GM12865 (cell line): ENCODE data around the gene POLR1G.
"Not testable (repeated sequence)": the region's sequence is repeated elsewhere in the genome, so short reads cannot be mapped to it uniquely, and the experiment has no call there.

Source experiments
- DNase-seq: peaks from one replicate; pipeline ENCODE4 v3.0.0; 2010; ENCODE audit warnings: low read depth
- H3K4me3 ChIP-seq: 2 replicates; pipeline ENCODE4 v1.5.1; 2011; ENCODE audit warnings: mild to moderate bottlenecking, low read depth, low read length, control low read depth
- TF ChIP-seq, protein P1 (sequence below): IDR thresholded peaks from 2 replicates; pipeline ENCODE4 v1.5.1; 2011; ENCODE audit warnings: low read length, control low read depth, low read depth, inconsistent platforms; ENCODE audit not compliant: insufficient read depth; ENCODE audit errors: missing control alignments

POLR1G gene

DNA sequence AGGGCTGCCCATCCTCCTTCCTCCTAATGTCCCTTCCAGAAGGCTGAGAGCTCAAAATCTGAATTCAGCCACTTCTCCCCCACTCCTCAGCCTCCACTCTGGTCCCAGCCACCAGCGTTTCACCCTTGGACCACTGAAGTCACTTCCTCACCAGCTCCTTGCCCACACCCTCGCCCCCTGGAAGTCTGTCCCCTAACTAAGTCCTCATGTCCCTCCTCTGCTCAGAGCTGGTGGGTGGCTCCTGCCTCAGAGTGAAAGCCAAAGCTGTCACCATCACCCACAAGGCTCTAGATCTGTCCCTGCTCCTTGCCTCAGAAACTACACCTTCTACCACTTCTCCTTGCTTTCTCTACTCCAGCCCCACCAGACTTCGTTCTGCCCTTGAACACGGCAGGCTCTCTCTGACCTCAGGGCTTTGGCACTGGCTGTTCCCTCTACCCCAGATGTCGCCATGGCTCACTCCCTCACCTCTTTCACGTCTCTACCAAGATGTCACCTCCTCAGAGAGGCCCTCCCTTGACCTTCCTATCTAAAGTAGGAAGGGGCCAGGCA, 15.6 kb downstream of the POLR1G start:
- DNase-seq: no peak
- no peak overlapping the region for H3K4me3 ChIP-seq
- TF ChIP-seq, protein P1, sequence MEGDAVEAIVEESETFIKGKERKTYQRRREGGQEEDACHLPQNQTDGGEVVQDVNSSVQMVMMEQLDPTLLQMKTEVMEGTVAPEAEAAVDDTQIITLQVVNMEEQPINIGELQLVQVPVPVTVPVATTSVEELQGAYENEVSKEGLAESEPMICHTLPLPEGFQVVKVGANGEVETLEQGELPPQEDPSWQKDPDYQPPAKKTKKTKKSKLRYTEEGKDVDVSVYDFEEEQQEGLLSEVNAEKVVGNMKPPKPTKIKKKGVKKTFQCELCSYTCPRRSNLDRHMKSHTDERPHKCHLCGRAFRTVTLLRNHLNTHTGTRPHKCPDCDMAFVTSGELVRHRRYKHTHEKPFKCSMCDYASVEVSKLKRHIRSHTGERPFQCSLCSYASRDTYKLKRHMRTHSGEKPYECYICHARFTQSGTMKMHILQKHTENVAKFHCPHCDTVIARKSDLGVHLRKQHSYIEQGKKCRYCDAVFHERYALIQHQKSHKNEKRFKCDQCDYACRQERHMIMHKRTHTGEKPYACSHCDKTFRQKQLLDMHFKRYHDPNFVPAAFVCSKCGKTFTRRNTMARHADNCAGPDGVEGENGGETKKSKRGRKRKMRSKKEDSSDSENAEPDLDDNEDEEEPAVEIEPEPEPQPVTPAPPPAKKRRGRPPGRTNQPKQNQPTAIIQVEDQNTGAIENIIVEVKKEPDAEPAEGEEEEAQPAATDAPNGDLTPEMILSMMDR: no peak

DNA sequence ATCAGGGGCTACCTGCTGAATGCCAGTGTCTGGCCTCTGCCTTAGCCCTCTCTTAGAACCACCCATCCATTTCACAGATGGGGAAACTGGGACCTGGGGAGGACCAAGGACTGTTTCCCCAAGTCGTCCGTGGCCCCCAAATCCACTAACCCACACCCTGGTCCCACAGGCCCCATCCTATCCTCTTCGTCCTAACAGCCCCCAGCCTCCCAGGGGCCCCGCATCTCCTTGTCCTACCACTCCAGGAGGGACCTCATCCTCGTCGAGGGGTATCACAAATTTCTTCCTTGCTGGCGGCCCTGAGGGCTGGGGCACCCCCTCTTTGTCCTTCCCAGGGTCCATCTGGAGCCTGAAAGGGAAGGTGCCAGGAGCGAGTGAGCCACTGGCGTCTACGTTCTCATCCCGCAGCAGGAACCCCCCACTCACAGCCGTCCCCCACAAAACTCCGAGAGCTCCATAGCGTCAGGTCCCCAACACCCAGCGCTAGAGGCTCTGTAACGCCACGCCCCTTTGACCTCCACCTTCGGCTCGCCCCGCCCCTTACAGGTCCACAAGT, 16.7 kb downstream of the POLR1G start:
- peak overlapping the region; percentile 94 for H3K4me3 ChIP-seq
- TF ChIP-seq, protein P1: no peak
- DNase-seq: no peak

DNA sequence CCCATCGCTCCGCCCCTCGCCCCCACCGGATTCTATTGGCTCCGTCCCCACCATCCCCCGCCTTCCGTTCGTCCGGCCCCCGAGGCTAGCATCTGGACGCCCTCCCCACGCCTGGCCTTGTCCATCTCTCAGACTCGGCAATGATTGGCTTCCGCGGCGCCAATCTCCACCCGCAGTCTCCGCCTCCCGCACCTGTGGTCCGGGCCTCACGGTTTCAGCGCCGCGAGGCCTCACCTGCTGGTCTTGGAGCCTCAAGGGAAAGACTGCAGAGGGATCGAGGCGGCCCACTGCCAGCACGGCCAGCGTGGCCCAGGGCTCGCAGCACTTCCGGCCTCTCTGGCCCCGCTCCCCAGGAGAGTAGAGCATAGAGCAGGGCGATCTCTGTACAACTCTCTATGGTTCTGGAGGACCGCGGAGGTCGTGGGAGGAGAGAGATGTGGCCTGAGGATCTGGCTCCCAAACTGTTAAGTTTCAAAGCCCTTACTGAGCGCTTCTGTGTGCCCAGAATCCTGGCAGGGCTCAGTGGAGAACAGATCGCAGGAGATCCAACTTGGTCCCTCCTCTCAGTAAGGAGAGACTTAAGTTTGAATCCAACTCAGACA, 17.2 kb downstream of the POLR1G start, which contains the start of gene ERCC1:
Gene ERCC1, minus strand, starts transcription at position 329 of the 602 bp plus-strand sequence. CDS start 543 bp downstream, outside the sequence.
- TF ChIP-seq, protein P1: peak; percentile 2
- peak within 1 kb of the TSS; percentile 94 for H3K4me3 ChIP-seq
- peak; percentile 98 for DNase-seq

DNA sequence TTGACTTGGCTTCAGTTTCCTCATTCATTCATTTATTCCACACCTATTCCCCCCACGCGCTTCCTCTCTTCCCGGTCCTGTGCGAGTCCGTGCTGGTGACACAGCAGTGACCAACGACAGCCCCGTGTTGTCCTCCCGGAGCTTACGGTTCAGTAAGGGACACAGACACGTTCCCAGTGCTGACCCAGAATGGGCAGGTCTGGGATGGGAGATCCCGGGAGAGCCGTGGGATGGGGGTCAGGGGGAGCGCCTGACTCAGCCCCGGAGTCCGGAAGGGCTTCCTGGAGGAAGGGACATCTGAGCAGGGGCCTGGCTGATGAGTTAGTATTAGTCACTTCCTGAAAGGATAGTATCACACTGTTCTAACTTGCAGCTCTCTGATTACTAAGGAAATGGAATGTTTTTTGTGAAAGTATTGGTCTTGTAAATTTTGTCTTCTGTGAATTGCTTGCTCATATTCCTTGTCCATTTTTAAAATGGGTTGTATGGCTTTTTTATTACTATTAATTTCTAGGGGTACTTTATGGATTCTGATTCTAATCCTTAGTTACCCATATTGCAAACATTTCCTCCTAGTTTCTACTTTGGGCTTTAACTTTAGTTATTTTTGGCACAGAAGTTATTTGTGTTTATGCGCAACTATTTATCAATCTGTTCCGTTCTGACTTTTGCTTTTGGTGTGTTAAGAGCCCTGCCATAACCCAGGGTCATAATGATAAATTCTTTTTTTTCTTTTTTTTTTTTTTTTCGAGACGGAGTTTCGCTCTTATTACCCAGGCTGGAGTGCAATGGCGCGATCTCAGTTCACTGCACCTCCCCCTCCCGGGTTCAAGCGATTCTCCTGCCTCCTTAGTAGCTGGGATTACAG, 18.0 kb downstream of the POLR1G start:
- DNase-seq: peak; percentile 80
- peak overlapping the region; percentile 94 for H3K4me3 ChIP-seq
- TF ChIP-seq, protein P1: no peak

DNA sequence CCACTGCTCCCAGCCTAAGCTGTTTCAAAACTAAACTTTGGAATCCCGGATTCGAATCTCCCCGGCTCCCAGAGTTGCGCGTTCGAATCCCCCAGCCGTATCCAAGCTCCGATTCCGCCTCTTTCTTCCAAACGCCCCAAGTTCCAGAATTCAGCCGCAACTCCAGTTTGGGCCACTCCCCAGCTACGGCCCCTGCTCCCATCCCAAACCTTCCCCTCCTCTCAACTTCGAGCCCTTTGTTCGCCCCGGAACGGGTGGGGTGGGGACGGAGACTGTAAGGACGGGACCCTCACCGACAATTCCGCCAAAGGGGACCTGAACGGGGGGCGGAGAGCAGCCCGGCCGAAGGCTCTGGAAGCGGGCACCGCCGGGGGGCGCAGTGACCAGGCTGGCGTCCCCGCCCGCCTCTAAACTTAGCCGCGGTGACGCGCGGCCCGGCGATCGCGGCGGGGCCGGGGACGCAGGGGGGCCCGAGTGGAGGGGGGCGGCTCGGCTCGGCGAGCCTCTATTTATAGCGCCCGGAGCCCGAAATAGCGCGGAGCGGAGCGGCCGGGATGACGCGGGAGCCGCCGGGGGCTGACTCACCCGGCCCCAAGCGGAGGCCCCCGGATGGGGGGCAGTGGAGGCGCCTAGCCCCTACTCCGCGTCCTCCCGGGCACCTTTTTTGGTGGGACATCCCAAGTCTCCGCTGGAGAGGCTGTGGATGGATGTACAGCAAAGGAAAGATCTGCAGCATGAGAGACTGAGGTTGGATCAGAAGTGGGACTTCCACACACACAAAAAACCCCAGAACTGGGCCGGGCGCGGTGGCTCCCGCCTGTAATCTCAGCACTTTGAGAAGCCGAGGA, 22.2 kb downstream of the POLR1G start:
- peak overlapping the region; percentile 45 for H3K4me3 ChIP-seq
- DNase-seq: no peak
- TF ChIP-seq, protein P1: peak; percentile 40

DNA sequence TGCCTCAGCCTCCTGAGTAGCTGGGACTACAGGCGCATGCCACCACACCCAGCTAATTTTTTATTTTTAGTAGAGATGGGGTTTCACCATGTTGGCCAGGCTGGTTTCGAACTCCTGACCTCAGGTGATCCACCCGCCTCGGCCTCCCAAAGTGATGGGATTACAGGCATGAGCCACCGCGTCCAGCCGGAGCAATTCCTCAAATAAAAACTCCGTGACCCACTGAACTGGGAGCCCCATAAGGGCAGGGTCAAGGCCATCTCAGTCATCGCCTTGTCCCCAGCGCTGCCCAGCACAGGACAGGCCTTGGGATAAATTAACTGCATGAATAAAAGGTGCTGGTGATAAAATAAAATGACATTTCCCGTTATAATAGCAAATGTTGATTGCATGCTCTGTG, 23.5 kb downstream of the POLR1G start:
- DNase-seq, H3K4me3 ChIP-seq: not testable (repeated sequence)

DNA sequence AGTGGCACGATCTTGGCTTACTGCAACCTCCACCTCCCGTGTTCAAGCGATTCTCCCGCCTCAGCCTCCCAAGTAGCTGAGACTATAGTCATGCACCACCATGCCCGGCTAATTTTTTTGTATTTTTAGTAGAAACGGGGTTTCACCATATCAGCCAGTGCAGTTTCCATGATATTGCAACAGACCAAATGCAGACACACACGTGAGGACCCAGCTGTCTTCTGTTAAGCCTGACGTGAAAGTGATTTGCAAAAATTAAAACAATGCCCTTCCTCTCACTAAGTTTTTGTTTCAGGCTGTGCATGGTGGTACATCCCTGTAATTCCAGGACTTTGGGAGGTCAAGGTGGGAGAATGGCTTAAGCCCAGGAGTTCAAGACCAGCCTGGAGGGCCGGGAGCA, 24.6 kb downstream of the POLR1G start:
- H3K4me3 ChIP-seq, DNase-seq: not testable (repeated sequence)

DNA sequence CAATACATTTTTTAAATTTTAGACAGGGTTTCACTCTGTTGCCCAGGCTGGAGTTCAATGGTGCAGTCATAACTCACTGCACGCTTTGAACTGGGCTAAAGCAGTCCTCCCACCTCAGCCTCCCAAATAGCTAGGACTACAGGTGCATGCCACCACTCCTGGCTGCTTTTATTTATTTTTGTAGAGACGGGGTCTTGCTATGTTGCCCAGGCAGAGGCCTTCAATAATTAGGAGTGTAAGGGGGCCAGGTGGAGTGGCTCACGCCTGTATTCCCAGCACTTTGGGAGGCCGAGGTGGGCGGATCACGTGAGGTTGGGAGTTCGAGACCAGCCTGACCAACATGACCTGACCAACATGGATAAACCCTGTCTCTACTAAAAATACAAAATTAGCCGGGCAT, 26.1 kb downstream of the POLR1G start:
- H3K4me3 ChIP-seq, DNase-seq: not testable (repeated sequence)
